ENCODE results near the gene RRBP1. TPM values are rescaled to one million over a fixed set of nuclear protein-coding genes. Genes with fewer than 3 reads are reported as not detected.
"Not testable (repeated sequence)": the region's sequence is repeated elsewhere in the genome, so short reads cannot be mapped to it uniquely, and the experiment has no call there.

The RRBP1 gene
- total RNA-seq, 1 experiment from 2014 or later: 55.8 TPM

DNA sequence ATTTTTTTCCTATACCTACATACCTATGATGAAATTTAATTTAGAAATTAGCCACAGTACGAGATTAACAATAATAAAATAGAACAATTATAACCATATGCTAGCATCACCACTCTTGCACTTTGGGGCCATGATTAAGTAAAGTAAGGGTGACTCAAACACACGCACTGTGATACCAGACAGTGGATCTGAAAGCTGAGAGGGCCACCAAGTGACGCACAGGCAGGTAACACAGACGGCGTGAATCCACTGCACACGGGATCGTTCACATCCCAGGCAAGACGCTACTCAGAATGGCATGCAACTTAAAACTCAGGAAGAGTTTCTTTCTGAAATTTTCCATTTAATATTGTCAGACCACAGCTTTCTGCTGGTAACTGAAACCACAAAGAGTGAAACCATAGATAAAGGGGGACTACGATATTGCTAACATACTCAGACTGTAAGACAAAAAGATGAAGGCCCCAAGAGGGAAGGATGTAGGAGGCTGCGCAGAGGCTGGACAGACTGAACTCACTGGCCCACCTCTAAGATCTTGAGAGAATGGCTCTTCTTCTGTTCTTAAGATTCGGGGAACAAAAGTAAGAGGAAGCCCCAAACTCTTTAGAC, 17.9 kb downstream of the RRBP1 start:
- DNase-seq (ENCODE audit: extremely low read depth, low read depth): no peak

DNA sequence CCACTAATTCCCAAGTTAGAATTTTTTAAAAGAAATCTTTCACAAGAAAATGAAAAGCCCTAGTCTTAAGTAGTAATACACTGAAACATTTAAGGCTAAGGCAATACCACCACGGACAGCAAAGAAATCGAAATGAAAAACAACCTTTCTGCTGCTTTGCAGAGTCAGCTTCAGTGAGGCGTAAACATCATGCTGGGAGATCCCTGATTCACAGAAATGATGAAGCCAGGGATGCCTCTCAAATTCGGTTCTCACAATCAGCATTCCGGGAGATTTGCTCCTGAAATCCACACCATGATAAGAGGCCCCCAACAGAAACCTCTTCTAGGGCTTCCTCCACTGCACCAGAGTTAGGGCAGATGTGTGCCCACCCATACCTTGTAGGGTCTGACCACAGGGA, 18.6 kb downstream of the RRBP1 start:
- DNase-seq (ENCODE audit: extremely low read depth, low read depth): no peak

- no peak for DNase-seq (ENCODE audit: extremely low read depth, low read depth)
Observed at GRCh38 chr20:17663040-17663399, 19.0 kb downstream of the RRBP1 start.

GRCh38 chr20:17662333-17663039, 19.6 kb downstream of the RRBP1 start:
- DNase-seq (ENCODE audit: extremely low read depth, low read depth): no peak

GRCh38 chr20:17661121-17661744, 20.8 kb downstream of the RRBP1 start:
- DNase-seq (ENCODE audit: extremely low read depth, low read depth): no peak

- DNase-seq (ENCODE audit: extremely low read depth, low read depth): no peak
Observed at GRCh38 chr20:17660667-17661066, 21.4 kb downstream of the RRBP1 start.

GRCh38 chr20:17659801-17660200, 22.2 kb downstream of the RRBP1 start:
- no peak for DNase-seq (ENCODE audit: extremely low read depth, low read depth)

- not testable (repeated sequence) for DNase-seq (ENCODE audit: extremely low read depth, low read depth)
Observed at GRCh38 chr20:17659344-17659743, 22.7 kb downstream of the RRBP1 start.

DNA sequence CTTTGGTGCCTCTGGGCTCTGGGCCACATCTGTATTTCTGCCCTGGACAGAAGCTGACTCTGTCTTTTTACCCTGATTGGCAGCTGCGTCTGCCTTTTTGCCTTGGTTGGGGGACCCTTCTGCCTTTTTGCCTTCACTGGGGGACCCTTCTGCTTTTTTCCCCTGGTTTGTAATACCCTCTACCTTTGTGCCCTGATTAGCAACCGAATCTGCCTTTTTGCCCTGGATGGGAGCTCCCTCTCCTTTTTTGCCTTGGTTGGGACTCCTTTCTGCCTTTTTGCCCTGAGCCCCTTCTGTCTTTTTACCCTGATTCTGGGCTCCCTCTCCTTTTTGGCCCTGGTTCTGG, 23.4 kb downstream of the RRBP1 start:
- no peak for DNase-seq (ENCODE audit: extremely low read depth, low read depth)

DNA sequence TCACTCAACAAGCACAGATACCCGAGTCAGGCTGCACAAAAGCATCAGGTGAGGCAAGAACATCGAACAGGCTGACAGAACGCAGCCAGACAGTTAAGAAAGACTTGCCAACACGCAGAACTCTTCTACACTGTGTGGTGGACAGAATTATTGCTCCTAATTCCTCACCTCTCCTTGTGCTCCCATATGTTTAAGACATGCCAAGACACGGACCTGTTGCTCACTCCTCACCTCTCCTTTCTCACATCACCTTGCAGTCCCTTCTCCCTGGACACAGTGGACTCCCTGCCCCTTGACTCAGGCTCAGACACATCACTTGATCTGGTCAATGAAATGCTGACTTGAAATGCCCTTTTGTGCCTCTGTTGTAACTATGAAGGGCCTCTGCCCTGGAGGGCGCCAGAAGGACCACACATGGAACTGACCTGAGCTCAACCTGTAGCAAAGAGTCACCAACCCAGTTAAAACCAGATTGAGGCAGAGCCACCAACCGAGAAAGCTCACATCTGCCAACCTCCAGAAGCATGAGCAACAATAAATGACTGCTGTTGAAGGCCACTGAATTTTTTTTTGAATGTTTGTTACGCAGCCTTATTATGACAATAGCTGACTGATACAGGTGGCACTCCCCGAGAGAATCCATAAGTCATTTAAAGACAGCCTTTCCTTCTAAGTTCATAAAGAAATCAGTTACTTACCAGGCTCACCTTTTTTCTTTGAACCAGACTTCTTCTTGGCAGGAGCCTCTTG, 24.0 kb downstream of the RRBP1 start:
- no peak for DNase-seq (ENCODE audit: extremely low read depth, low read depth)

- DNase-seq (ENCODE audit: extremely low read depth, low read depth): no peak
Observed at GRCh38 chr20:17657079-17657825, 24.8 kb downstream of the RRBP1 start.

DNA sequence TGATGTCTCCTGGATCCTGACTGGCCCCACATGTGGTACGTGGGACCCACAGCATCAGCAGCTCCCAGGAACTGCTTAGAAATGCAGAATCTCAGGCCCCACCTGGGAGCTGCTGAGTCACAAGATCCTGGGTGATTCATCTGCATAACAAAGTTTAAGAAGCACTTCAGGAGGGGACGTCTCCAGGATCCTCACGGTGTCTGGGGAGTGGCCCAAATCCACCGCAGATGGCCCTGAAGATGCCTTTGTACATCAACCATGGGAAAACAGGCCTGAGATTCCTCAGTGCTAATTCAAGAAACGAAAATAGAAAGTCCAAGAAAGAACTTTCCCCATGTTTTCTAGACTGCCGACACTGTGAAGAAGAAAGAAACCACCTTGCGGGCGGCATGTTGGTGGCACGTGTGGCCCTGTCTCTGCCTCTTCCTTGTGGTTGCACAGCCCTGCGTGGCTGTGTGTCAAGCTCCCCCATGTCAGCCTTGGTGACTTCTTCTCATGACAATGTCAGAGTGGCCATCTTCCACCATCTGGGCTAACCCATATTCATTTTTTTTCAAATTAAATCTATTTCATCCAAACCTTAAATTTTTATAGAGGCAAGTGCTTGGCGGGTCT, 26.1 kb downstream of the RRBP1 start:
- no peak for DNase-seq (ENCODE audit: extremely low read depth, low read depth)

- DNase-seq (ENCODE audit: extremely low read depth, low read depth): no peak
Observed at GRCh38 chr20:17655286-17655651, 26.8 kb downstream of the RRBP1 start.

DNA sequence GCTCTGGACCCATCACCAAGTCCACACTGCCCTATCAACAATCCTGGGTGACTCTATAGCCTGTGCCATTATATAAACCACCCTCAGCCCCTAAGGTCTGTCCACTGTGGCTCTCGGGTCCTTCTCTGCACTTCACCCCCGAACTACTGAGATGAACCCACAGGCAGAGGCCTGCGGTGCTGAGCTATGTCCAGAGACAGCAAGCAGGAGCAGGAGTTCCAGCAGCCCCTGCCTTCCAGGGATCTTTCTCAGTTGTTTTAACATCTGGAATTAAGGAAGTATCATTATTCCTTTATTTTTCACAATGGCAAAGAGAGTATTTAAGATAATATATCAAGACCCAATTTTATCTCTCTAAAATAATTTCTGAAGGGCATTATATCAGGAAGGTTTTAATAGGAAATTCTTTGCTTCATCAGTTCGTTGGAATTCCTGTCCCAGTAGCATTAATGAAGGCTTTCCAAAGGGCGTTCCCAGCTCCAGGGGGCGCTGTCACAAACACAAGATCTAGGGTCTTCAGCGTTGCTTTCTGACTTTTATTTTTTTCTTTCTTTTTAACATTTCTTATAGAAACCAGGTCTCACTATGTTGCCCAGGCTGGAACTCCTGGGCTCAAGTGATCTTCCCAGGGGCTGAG, 27.3 kb downstream of the RRBP1 start:
- DNase-seq (ENCODE audit: extremely low read depth, low read depth): peak; percentile 13

- DNase-seq (ENCODE audit: extremely low read depth, low read depth): no peak
Observed at GRCh38 chr20:17653835-17654648, 28.0 kb downstream of the RRBP1 start.

DNA sequence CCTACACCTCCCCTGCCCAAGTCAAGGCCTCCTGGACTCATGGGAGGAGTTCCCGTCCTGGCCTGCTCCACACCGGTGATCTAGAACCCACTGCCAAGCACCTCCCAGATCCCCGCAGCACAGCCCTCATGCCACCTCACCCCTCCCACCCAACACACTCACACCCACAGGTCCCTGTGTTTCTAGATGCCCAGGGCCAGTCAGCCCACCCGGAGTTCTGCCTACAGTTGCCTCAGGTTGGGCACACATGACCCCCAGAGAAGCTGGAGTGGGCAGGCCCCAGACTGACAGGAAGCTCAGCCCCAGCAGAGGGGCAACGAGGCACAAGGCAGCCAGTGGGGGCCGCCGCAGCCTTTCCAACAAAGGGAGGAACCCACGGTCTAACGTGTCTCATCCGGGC, 29.6 kb downstream of the RRBP1 start:
- no peak for DNase-seq (ENCODE audit: extremely low read depth, low read depth)

GRCh38 chr20:17651760-17652388, 30.2 kb downstream of the RRBP1 start:
- DNase-seq (ENCODE audit: extremely low read depth, low read depth): no peak

- no peak for DNase-seq (ENCODE audit: extremely low read depth, low read depth)
Observed at GRCh38 chr20:17651129-17651759, 30.8 kb downstream of the RRBP1 start.
